ENCODE measurements around the gene SLC6A8. TPM values are rescaled to one million over a fixed set of nuclear protein-coding genes. Genes with fewer than 3 reads are reported as not detected.

Gene SLC6A8
- total RNA-seq, 4 donors from 2014 or later = 4.0 to 8.0 (median 6.1) TPM

DNA sequence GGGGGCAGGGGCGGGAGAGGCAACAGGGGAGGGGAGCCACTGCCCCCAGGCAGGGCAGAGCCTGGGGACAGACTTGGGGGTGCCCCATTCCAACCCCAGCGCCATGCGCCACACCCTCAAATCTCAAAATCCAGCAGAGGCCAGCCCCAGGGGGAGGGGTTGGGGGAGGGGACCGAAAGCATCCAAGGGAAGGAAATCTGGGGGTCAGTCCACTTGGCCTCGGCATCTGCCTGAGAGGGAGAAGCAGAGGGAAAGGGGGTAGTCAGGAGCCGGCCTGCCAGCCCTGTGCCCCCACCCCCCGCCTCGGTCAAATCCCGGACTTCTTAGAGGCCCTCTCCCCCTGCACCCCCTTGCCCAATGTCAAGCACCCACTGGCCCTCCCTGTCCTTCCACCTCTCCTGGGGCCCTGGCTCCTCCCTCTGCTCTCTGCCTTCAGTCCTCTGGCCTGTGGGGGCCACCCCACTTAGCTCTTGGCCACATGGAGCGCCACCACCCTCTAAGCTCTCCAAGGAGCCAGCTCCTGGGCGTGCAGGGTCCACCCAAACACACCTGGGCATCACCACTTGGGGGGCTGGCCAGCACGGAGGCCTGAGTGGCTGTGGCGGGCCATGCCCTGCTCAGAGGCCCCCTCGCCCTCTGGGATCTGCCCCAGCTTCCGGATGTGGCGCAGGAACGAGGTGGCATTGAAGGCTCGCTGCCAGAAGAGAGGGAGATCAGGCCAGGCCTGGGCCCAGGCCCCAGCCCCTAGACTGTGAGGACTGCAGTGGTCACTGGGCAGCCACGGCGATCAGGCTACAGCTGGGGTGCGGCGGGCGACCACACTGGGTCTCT lies 17.6 kb upstream of the SLC6A8 start:
- no peak for DNase-seq
- H3K27ac ChIP-seq = no peak overlapping the region
- no peaks in the 10 kb centered on the region for H3K36me3 ChIP-seq
- H3K9me3 ChIP-seq = no peaks in the 10 kb centered on the region
- H3K4me3 ChIP-seq (replicated peaks in 1 of 3) = no peak overlapping the region
- H3K27me3 ChIP-seq = no peaks in the 10 kb centered on the region
- TF ChIP-seq, protein P1, sequence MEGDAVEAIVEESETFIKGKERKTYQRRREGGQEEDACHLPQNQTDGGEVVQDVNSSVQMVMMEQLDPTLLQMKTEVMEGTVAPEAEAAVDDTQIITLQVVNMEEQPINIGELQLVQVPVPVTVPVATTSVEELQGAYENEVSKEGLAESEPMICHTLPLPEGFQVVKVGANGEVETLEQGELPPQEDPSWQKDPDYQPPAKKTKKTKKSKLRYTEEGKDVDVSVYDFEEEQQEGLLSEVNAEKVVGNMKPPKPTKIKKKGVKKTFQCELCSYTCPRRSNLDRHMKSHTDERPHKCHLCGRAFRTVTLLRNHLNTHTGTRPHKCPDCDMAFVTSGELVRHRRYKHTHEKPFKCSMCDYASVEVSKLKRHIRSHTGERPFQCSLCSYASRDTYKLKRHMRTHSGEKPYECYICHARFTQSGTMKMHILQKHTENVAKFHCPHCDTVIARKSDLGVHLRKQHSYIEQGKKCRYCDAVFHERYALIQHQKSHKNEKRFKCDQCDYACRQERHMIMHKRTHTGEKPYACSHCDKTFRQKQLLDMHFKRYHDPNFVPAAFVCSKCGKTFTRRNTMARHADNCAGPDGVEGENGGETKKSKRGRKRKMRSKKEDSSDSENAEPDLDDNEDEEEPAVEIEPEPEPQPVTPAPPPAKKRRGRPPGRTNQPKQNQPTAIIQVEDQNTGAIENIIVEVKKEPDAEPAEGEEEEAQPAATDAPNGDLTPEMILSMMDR (IDR thresholded peaks at IDR 0.05) = no peak
- TF ChIP-seq POLR2A (IDR thresholded peaks at IDR 0.05) = no peak
- intact Hi-C loops (cut with DNase I) = loop anchor here (5.0 kb wide), 1 partner anchor 63 kb away; no protein-coding TSS in a partner anchor
- 49 to 67% methylated on average over 4 to 8 of the region's 23 CpGs for WGBS, 2 donors
- no peaks in the 10 kb centered on the region for H3K4me1 ChIP-seq

DNA sequence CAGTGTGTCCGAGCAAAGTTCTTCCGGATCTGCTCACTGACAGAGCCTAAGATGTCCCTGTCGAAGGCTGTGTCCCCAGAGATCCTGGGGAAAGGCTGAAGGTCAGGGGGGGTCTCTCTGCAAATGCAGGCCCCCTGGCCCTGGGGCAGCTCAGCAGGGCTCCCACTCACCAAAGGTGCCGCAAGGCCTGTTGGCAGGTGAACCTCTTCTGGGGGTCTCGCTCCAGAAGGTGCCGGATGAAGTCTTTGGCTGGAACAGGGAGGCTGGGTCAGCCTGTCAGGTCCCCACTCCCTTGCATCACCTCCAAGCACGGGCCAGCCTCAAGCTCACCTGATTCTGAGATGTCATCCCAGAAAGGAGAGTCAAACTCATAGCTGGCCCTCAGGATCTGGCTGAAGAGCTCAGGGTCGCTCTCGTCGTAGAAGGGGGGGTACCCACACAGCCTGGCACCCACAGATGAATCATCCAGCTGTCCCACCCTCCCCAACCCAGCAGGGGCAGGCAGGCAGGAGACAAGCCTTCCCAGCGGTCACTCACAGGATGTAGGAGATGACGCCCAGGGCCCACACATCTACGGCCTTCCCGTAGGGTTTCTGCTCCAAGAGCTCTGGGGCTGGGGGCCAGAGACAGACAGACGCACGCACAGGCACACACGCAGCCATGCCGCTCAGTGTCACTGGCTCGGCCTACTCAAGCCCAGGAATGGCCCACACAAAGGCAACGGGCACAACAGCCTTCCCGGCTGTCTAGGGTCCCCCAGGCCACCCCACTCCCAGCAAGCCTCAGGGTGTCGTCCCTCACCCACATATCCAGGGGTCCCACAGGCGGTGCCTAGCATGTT lies 16.8 kb upstream of the SLC6A8 start:
- TF ChIP-seq, protein P1 (IDR thresholded peaks at IDR 0.05) = no peak
- no peak for TF ChIP-seq POLR2A (IDR thresholded peaks at IDR 0.05)
- WGBS, 2 donors = 90% methylated on average over 2 of the region's 23 CpGs; no CpG with 5 or more reads in 1 of the 2 donors
- Histone ChIP-seq H3K4me1 (no peaks in the 10 kb centered on the region), H3K27me3 (no peaks in the 10 kb centered on the region), H3K36me3 (no peaks in the 10 kb centered on the region), H3K4me3 (replicated peaks in 1 of 3) (no peak overlapping the region), H3K27ac (no peak overlapping the region), H3K9me3 (no peaks in the 10 kb centered on the region)
- intact Hi-C loops (cut with DNase I) = no loop called here
- DNase-seq = no peak

DNA sequence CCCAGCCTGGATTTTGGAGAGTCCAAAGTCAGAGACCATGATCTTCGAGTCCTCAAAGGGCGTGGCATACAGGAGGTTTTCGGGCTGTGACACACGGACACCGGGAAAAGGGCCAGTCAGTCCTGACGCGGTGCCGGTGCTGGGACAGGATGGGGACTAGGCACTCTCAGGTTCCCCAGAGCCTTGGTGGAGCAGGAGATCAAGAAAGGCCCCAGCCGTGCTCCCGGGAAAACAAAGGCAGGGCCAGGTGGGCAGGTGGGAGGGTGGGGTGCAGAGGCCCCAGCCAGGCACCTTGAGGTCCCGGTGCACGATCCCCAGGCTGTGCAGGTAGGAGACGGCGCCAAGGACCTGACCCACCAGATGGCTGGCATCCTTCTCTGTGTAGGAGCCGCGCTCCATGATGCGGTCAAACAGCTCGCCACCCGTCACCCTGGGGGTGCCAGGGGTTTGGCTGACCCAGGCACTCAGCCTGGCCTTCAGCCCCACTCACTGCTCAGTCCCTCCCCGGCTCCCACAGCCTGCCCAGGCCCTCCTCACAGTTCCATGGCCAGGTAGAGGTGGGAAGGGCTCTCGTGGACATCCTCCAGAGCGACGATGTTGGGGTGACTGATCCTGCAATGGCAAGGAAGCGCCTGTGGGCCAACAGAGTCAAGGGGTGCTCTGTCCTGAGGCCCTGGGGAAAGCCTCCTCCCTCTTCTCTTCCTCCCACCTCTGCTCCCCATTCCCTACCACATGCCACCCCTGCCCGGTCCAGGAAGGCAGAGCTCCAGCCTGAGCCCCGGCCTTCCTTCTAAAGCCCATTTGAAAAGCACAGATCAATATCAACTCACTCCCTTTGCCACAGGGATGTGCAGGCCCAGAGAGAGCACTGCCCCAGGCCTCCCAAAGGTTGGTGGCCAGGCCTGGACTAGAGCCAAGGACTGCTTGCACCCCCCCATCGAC lies 15.9 kb upstream of the SLC6A8 start:
- intact Hi-C loops (cut with DNase I) = no loop called here
- DNase-seq = no peak
- no peaks in the 10 kb centered on the region for H3K27me3 ChIP-seq
- TF ChIP-seq, protein P1 (IDR thresholded peaks at IDR 0.05) = no peak
- no peak for TF ChIP-seq POLR2A (IDR thresholded peaks at IDR 0.05)
- no peaks in the 10 kb centered on the region for H3K4me1 ChIP-seq
- no peaks in the 10 kb centered on the region for H3K9me3 ChIP-seq
- 70 to 78% methylated on average over 2 to 9 of the region's 27 CpGs for WGBS, 2 donors
- H3K27ac ChIP-seq = no peak overlapping the region
- no peak overlapping the region for H3K4me3 ChIP-seq (replicated peaks in 1 of 3)
- H3K36me3 ChIP-seq = no peaks in the 10 kb centered on the region

DNA sequence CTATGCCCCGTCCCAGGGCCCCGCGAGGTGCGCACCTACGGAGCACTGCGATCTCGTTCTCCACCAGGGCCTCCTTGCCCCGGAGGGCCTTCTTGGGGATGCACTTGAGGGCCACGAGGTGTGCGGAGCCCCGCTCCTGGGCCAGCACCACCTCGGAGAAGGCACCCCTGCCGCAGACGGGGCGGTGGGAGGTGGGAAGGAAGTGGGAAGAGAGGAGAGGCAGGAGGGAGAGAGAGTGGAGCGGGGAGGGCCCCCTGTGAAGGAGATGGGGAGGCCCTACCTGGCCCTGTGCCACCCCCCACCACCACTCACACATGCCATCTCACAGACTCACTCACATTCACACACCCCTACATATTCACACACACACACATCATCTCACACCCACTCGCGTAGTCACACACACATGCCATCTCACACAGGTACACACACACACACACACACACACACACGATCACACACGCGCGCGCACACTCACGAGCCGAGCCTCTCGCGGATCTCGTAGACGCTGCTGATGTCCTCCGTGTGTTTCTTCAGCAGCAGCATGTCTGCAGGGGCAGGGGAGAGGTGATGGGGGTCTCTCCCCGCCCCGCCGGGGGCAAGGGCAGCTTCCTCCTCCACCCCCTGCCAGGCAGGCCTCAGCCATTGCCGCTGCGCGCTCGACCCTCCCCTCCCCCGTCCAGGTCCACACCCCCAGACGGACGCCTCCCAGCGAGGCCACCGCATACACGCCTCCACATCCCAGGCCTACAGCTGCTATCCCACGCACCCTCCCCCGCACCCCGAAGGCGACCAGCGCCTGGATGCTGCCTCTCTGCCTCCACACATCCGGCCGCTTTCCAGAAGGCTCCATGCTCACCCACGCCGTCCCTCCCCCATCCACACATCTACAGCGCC lies 14.9 kb upstream of the SLC6A8 start:
- Histone ChIP-seq H3K4me1 (no peaks in the 10 kb centered on the region), H3K27me3 (no peaks in the 10 kb centered on the region), H3K36me3 (no peaks in the 10 kb centered on the region), H3K27ac (no peak overlapping the region), H3K4me3 (replicated peaks in 1 of 3) (no peak overlapping the region), H3K9me3 (no peaks in the 10 kb centered on the region)
- no peak for DNase-seq
- intact Hi-C loops (cut with DNase I) = no loop called here
- TF ChIP-seq POLR2A (IDR thresholded peaks at IDR 0.05) = no peak
- TF ChIP-seq, protein P1 (IDR thresholded peaks at IDR 0.05) = no peak
- WGBS, 2 donors = 41 to 62% methylated on average over 16 to 21 of the region's 53 CpGs
